ENCODE measurements around the gene CXXC5. TPM values are rescaled to one million over a fixed set of nuclear protein-coding genes. Genes with fewer than 3 reads are reported as not detected.

CXXC5 gene
- total RNA-seq, 2 experiments from 2014 or later = 26.7 to 113 TPM

- ChIA-PET POLR2A (interaction anchor here (0.7 to 8.9 kb wide), 5 partner anchors 9 to 25 kb away, joined by 3 to 73 read pairs (median 4); no protein-coding TSS in a partner anchor), CTCF (ENCODE audit: unreplicated experiment) (interaction anchor here (0.6 to 3.1 kb wide), 3 partner anchors 11 to 15 kb away, joined by 3 to 20 read pairs (median 5); no protein-coding TSS in a partner anchor)
- intact Hi-C loops (cut with micrococcal nuclease; ENCODE audit: unreplicated experiment) = no loop called here
- Histone ChIP-seq H3K4me3 (ENCODE audit: low read depth, low read length, poor library complexity, severe bottlenecking) (peak overlapping the region; percentile 94), H3K79me2 (ENCODE audit: insufficient read depth, low read depth, low read length) (peaks cover 57% of the 10 kb centered on the region), H3K9me3 (ENCODE audit: low read length) (no peaks in the 10 kb centered on the region), H2AFZ (ENCODE audit: low read length) (no peak overlapping the region), H3K27ac (ENCODE audit: low read depth, low read length, poor library complexity, severe bottlenecking) (peak overlapping the region; percentile 89), H3K36me3 (ENCODE audit: insufficient read depth, low read length) (no peaks in the 10 kb centered on the region), H3K9me2 (ENCODE audit: insufficient read depth, low read length) (no peaks in the 10 kb centered on the region), H3K4me1 (ENCODE audit: insufficient read depth, low read length, poor library complexity, severe bottlenecking) (peaks cover 61% of the 10 kb centered on the region), H4K20me1 (ENCODE audit: insufficient read depth, low read length) (peaks cover 19% of the 10 kb centered on the region; the same call in 1 of the 2 replicates), H3K4me2 (ENCODE audit: low read length) (peak overlapping the region; percentile 98)
- TF ChIP-seq CTCF (conservative IDR thresholded peaks at IDR 0.05; ENCODE audit: low read length) (peak; percentile 52), EZH2phosphoT487 (IDR thresholded peaks at IDR 0.05; ENCODE audit: borderline replicate concordance, low read depth, low read length) (no peak)
- DNase-seq (ENCODE audit: low spot score) = peak; percentile 61
- BruUV-seq (replicated peaks) = no TSS peak
These were observed 1.2 kb downstream of the CXXC5 start for GRCh38 chr5:139649082-139649991.

DNA sequence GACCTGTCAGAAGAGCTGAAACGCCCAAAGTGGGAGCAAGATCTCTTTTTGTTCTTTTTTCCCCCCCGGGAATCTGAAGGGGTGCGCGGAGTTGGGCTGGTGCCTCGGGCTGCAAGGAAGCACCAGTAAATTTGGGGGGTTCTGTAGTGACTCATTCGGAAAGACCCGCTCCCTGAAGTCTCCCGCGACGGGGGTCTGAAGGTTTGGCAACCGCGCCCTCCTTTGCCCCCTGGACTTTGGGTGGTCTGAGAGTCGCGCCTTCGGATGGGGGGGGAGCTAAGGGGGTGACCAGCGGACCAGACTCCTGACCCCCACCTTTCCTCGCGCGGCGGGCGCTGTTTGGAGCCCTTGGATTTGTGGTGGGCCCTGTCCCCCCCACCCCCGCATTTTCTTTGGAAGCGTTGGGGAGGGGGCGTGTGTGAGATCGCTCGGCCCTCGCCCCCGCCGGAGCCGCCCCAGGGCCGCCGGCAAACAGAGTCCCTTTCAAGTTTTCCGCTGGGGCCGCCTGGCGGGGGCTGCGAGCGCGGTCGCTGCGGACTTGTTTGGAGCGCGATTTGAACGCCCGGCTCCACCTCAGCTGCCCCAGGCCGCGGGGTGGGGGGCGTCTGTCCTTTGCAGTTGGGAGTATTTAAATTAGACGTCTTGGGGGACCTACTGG is 2.0 kb downstream of the CXXC5 start:
- Histone ChIP-seq H3K4me3 (ENCODE audit: low read depth, low read length, poor library complexity, severe bottlenecking) (peak overlapping the region; percentile 94), H3K36me3 (ENCODE audit: insufficient read depth, low read length) (no peaks in the 10 kb centered on the region), H3K9me2 (ENCODE audit: insufficient read depth, low read length) (no peaks in the 10 kb centered on the region), H2AFZ (ENCODE audit: low read length) (no peak overlapping the region), H3K4me2 (ENCODE audit: low read length) (peak overlapping the region; percentile 98), H3K79me2 (ENCODE audit: insufficient read depth, low read depth, low read length) (peaks cover 65% of the 10 kb centered on the region), H4K20me1 (ENCODE audit: insufficient read depth, low read length) (peaks cover 19% of the 10 kb centered on the region; the same call in 1 of the 2 replicates), H3K27ac (ENCODE audit: low read depth, low read length, poor library complexity, severe bottlenecking) (peak overlapping the region; percentile 89), H3K4me1 (ENCODE audit: insufficient read depth, low read length, poor library complexity, severe bottlenecking) (peaks cover 61% of the 10 kb centered on the region), H3K9me3 (ENCODE audit: low read length) (no peaks in the 10 kb centered on the region)
- peak; percentile 66 for TF ChIP-seq CTCF (conservative IDR thresholded peaks at IDR 0.05; ENCODE audit: low read length)
- TF ChIP-seq EZH2phosphoT487 (IDR thresholded peaks at IDR 0.05; ENCODE audit: borderline replicate concordance, low read depth, low read length) = no peak
- peak; percentile 69 for DNase-seq (ENCODE audit: low spot score)
- intact Hi-C loops (cut with micrococcal nuclease; ENCODE audit: unreplicated experiment) = no loop called here
- BruUV-seq (replicated peaks) = no TSS peak
- CTCF ChIA-PET (ENCODE audit: unreplicated experiment) = interaction anchor here (1.9 to 3.1 kb wide), 2 partner anchors 12 to 15 kb away, joined by 5 to 20 read pairs; no protein-coding TSS in a partner anchor
- POLR2A ChIA-PET = interaction anchor here (0.6 to 8.9 kb wide), 6 partner anchors 13 to 250 kb away, joined by 3 to 73 read pairs (median 4); no protein-coding TSS in a partner anchor
